GM12801 (cell line): Measurements from ENCODE around the gene KDSR.

Experiments used
- TF ChIP-seq, protein P1 (sequence below): IDR thresholded peaks from one replicate; pipeline ENCODE4 v1.5.1; 2011; ENCODE audit warnings: control low read depth; ENCODE audit not compliant: insufficient read length; ENCODE audit errors: extremely low read depth

Gene KDSR, protein sequence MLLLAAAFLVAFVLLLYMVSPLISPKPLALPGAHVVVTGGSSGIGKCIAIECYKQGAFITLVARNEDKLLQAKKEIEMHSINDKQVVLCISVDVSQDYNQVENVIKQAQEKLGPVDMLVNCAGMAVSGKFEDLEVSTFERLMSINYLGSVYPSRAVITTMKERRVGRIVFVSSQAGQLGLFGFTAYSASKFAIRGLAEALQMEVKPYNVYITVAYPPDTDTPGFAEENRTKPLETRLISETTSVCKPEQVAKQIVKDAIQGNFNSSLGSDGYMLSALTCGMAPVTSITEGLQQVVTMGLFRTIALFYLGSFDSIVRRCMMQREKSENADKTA

DNA sequence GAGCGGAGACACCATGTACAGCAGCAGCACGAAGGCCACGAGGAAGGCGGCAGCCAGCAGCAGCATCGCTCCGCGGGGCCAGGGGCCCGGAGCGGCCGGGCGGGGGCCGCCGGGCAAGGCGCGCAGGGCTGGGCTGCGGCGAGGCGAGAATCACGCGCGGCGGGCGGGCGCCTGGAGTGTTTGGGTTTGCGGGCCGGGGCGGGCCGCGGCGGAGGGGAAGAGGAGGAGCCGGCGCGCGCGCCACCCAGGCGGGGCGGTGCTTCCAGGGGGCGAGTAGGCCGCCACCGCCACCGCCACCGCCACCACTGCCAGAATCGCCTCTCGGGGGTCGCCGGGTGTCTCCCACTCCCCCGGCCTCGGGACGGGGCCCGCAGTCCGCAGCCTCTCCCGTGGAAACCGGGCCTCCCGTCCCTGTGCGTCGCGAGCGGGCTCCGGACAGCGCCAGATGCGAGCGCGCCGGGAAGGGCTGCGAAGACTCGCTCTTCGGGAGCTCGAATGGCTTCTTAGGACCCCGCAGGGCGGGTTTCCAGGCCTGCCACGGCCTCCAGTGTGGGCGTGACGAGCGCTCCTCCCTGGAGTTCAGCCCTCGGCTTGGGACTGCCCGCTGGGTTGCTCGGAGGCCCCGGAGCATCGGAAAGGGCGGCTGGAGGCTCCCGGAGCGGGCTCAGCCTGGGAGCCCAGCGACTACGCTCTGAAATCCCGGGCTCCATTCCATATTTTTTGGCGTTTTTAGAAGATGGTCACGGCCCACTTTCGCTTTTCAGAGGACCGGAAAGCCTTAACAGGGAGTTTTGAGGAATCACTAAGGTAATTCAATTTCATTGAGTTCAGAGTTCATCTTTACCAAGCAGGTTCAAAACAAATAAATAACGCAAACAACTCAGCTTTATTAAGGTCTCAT, at the start of gene KDSR:
Gene KDSR (minus strand): TSS at position 154 of the 901 bp plus-strand sequence. CDS start 88 bp downstream, at position 66.
- TF ChIP-seq, protein P1, sequence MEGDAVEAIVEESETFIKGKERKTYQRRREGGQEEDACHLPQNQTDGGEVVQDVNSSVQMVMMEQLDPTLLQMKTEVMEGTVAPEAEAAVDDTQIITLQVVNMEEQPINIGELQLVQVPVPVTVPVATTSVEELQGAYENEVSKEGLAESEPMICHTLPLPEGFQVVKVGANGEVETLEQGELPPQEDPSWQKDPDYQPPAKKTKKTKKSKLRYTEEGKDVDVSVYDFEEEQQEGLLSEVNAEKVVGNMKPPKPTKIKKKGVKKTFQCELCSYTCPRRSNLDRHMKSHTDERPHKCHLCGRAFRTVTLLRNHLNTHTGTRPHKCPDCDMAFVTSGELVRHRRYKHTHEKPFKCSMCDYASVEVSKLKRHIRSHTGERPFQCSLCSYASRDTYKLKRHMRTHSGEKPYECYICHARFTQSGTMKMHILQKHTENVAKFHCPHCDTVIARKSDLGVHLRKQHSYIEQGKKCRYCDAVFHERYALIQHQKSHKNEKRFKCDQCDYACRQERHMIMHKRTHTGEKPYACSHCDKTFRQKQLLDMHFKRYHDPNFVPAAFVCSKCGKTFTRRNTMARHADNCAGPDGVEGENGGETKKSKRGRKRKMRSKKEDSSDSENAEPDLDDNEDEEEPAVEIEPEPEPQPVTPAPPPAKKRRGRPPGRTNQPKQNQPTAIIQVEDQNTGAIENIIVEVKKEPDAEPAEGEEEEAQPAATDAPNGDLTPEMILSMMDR = no peak

DNA sequence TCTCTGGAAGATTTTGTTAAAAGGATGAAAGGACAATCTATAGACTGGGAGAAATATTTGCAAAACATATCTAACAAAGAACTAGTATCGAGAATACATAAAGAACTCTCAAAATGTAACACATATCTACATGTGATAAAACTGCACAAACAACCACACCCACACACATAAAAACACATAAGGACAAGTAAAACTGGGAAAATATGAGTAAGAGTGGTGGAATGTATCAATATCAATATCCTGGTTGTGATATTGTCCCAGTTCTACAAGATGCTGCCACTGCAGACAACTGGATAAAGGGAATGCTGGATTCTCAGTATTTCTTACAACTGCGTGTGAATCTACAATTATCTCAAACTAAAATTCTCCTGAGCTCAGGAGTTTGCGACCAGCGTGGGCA, 45.9 kb upstream of the KDSR start:
- TF ChIP-seq, protein P1 = no peak

DNA sequence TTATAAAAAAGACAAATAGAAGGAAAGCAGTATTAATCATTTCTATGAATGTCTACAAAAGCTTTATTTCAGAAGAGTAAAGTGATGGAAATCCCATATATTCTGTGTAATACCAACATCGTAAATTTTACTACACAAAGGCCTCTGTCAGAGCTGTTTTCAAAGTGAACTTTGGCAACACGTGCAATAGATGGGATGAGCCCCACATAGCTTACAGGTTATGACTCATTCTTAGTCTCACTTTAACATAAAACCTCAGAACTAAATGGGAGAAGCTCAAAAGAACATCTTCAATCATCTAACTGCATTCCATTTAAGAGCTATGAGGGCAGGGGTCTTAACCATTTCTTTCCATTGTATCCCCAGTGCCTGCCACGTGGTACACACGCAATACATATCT, 43.8 kb upstream of the KDSR start:
- TF ChIP-seq, protein P1 = no peak

DNA sequence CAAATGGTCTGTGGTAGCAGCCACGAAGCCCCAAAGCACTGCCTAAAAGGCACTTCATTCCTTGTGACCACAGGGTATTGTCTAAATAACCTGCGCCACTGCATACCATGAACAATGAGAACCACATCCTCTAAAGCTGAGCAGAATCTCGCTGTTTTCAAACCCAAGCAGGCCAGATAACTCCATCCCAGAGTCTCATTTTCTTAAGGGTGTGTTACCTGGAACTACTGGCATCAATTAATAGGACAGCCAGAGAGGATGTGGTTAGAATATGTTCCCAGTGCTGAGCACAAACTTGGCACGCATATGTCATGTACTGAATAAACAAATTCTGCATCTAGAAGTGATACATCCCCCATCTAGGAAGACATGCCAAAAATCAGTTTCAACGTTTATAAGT, 42.3 kb upstream of the KDSR start:
- TF ChIP-seq, protein P1 = no peak

DNA sequence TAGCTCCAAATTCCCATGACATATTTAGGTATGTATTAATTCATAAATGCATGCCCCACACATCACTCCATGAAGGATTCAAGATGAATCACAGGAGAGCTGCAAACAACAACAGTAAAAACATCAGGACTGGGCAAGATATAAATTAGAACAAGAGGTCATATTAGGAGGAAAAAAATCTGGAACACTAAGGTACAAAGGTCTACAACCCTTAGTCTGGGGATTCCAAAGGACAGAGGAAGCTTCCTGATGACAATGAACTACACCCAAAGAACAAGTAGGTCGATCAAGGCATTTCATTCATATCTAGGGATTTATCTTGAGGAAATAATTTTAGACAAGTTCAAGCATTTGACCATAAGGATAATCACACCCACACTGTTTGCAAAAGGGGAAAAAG, 40.7 kb upstream of the KDSR start:
- TF ChIP-seq, protein P1 = no peak

DNA sequence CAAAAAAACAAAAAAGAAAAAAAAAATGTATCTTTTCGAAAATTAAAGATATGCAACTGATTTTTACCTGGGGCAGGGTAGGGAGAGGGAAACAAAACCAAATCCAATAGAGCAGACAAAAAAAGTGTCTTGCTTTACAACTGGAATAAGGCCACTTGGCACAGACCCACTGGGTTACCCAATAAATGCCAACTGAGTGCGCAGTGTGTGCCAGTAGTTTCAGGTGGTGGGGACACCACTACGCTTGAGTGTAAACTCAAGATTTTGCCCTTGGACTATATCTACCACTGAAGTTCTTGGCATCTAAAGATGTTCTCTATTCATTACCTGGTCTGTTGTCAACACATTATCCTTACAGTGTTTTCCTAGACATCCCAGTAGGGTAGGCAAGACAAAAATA, 39.0 kb upstream of the KDSR start:
- TF ChIP-seq, protein P1 = no peak
